ENCODE measurements around the gene GAREM2. TPM values are rescaled to one million over a fixed set of nuclear protein-coding genes. Genes with fewer than 3 reads are reported as not detected.
A peak's percentile ranks its signal among the peaks of the same experiment; 100 is the strongest.

GAREM2 gene
- polyA plus RNA-seq, 1 of the 3 experiments (the other 2 are of a cell fraction) = 3.7 TPM

- TF ChIP-seq USF1 (IDR thresholded peaks at IDR 0.05; ENCODE audit: borderline replicate concordance, low read depth) (no peak), MXI1 (IDR thresholded peaks at IDR 0.05; ENCODE audit: low read depth, low read length) (no peak), SIN3A (IDR thresholded peaks at IDR 0.05; ENCODE audit: borderline replicate concordance, low read depth, low read length) (no peak), MEF2A (IDR thresholded peaks at IDR 0.05; ENCODE audit: borderline replicate concordance, low read depth) (no peak), POLR2AphosphoS5 (IDR thresholded peaks at IDR 0.05; ENCODE audit: low read depth, low read length) (no peak)
Measured at GRCh38 chr2:26176279-26176615, 3.4 kb downstream of the GAREM2 start (continued).

- CTCF ChIA-PET = interaction anchor here (1.4 to 2.2 kb wide), 2 partner anchors 89 to 153 kb away, joined by 4 to 6 read pairs; no protein-coding TSS in a partner anchor
- no peak for TF ChIP-seq USF2 (IDR thresholded peaks at IDR 0.05; ENCODE audit: borderline replicate concordance, low read depth, low read length)
- no peak for TF ChIP-seq ELF1 (IDR thresholded peaks at IDR 0.05)
- TF ChIP-seq JUND (IDR thresholded peaks at IDR 0.05) = no peak
- Histone ChIP-seq H3K27me3 (ENCODE audit: insufficient read depth) (no peaks in the 10 kb centered on the region), H3K36me3 (replicated peaks in 1 of 2; ENCODE audit: control insufficient read depth in 1 of 2, insufficient read depth in 2 of 2, low read length in 1 of 2) (no peaks in the 10 kb centered on the region), H3K4me2 (no peak overlapping the region), H3K27ac (ENCODE audit: low read depth in 2 of 2, low read length in 1 of 2) (no peak overlapping the region), H3K9me3 (no peaks in the 10 kb centered on the region), H3K4me3 (ENCODE audit: low read depth in 2 of 2, low read length in 1 of 2) (no peak overlapping the region), H3K79me2 (ENCODE audit: insufficient read depth) (no peaks in the 10 kb centered on the region), H3K9me2 (no peaks in the 10 kb centered on the region), H3F3A (replicated peaks; ENCODE audit: insufficient read depth) (no peaks in the 10 kb centered on the region), H2AFZ (ENCODE audit: low read depth) (no peak overlapping the region), H3K9ac (no peak overlapping the region), H4K20me1 (ENCODE audit: insufficient read depth) (no peaks in the 10 kb centered on the region), H3K4me1 (ENCODE audit: control insufficient read depth in 1 of 2, insufficient read depth in 2 of 2, low read depth in 1 of 2, low read length in 1 of 2) (peaks cover 0 to 19% of the 10 kb centered on the region in 2 experiments; a peak in 1 of 4 replicates)
- 91% methylated on average over 5 of the region's 7 CpGs for WGBS (ENCODE audit: low lambda C conversion rate)
- POLR2A ChIA-PET = no interaction called here
- peak; percentile 39 for DNase-seq
Measured at GRCh38 chr2:26177122-26177521, 4.2 kb downstream of the GAREM2 start.

GRCh38 chr2:26178246-26178645 lies 5.4 kb downstream of the GAREM2 start:
- Histone ChIP-seq H3K4me1 (ENCODE audit: control insufficient read depth in 1 of 2, insufficient read depth in 2 of 2, low read depth in 1 of 2, low read length in 1 of 2) (peaks cover 0 to 19% of the 10 kb centered on the region in 2 experiments; a peak in 1 of 4 replicates), H2AFZ (ENCODE audit: low read depth) (peak overlapping the region; percentile 99), H3K27me3 (ENCODE audit: insufficient read depth) (no peaks in the 10 kb centered on the region), H3K9me3 (no peaks in the 10 kb centered on the region), H3K36me3 (replicated peaks in 1 of 2; ENCODE audit: control insufficient read depth in 1 of 2, insufficient read depth in 2 of 2, low read length in 1 of 2) (no peaks in the 10 kb centered on the region), H3K9me2 (no peaks in the 10 kb centered on the region), H3K27ac (ENCODE audit: low read depth in 2 of 2, low read length in 1 of 2) (no peak overlapping the region), H3K9ac (no peak overlapping the region), H3K4me3 (ENCODE audit: low read depth in 2 of 2, low read length in 1 of 2) (peak overlapping the region; percentile 56 to 66), H4K20me1 (ENCODE audit: insufficient read depth) (no peaks in the 10 kb centered on the region), H3K79me2 (ENCODE audit: insufficient read depth) (no peaks in the 10 kb centered on the region), H3K4me2 (peak overlapping the region; percentile 94), H3F3A (replicated peaks; ENCODE audit: insufficient read depth) (no peaks in the 10 kb centered on the region)
- DNase-seq = peak; percentile 22
- 94% methylated on average over 3 of the region's 3 CpGs for WGBS (ENCODE audit: low lambda C conversion rate)
- no peak for TF ChIP-seq POLR2AphosphoS5 (IDR thresholded peaks at IDR 0.05; ENCODE audit: low read depth, low read length)
- TF ChIP-seq EZH2phosphoT487 (IDR thresholded peaks at IDR 0.05; ENCODE audit: borderline replicate concordance, low read depth) = no peak
- no peak for TF ChIP-seq EP300 (IDR thresholded peaks at IDR 0.05; ENCODE audit: borderline replicate concordance in 1 of 2, low read depth in 1 of 2, low read length in 1 of 2)
- TF ChIP-seq MAX (IDR thresholded peaks at IDR 0.05; ENCODE audit: low read depth) = no peak
- no peak for TF ChIP-seq SMC3 (IDR thresholded peaks at IDR 0.05; ENCODE audit: low read depth, low read length)
- TF ChIP-seq NRF1 (IDR thresholded peaks at IDR 0.05; ENCODE audit: low read depth, low read length) = no peak
- ChIA-PET CTCF (interaction anchor here (0.6 to 1.1 kb wide), 3 partner anchors 10 to 227 kb away, joined by 3 to 4 read pairs (median 3); no protein-coding TSS in a partner anchor), POLR2A (no interaction called here)
